Neural cell (in vitro differentiated cells): ENCODE data around the gene NFATC3. TPM values are rescaled to one million over a fixed set of nuclear protein-coding genes. Genes with fewer than 3 reads are reported as not detected.

Source experiments
- H2AFZ ChIP-seq: fragments of 200-600, 300-800 bp; sonication (generic), shearing (Covaris generic); 2 replicates; pipeline ENCODE4 v1.6.0; 2014; ENCODE audit warnings: low read depth, mild to moderate bottlenecking, antibody characterized with exemption, low read length, moderate library complexity
- H3F3A ChIP-seq: fragments of 200-600 bp; shearing (Covaris generic); 2 replicates; pipeline ENCODE4 v1.6.1; 2016; ENCODE audit warnings: mild to moderate bottlenecking, moderate library complexity, mixed read lengths, antibody characterized with exemption, low read length; ENCODE audit not compliant: insufficient read depth, poor library complexity, severe bottlenecking
- H3K27ac ChIP-seq: fragments of 200-600, 300-800 bp; sonication (generic), shearing (Covaris generic); 2 replicates; pipeline ENCODE4 v1.5.1; 2014; ENCODE audit warnings: mild to moderate bottlenecking, low read length, moderate library complexity
- H3K27me3 ChIP-seq: fragments of 300-800, 200-600 bp; sonication (generic), shearing (Covaris generic); 2 replicates; pipeline ENCODE4 v1.6.0; 2014; ENCODE audit warnings: mild to moderate bottlenecking, low read depth, low read length, moderate library complexity; ENCODE audit not compliant: insufficient read depth
- H3K36me3 ChIP-seq: fragments of 300-800, 200-600 bp; sonication (generic), shearing (Covaris generic); 2 replicates; pipeline ENCODE4 v1.5.1; 2014; ENCODE audit warnings: mild to moderate bottlenecking, antibody characterized with exemption, low read length, moderate library complexity; ENCODE audit not compliant: insufficient read depth
- H3K4me2 ChIP-seq: fragments of 300-800, 200-600 bp; sonication (generic), shearing (Covaris generic); 2 replicates; pipeline ENCODE4 v1.6.0; 2014; ENCODE audit warnings: mild to moderate bottlenecking, low read length
- H3K4me3 ChIP-seq: fragments of 300-800, 200-600 bp; sonication (generic), shearing (Covaris generic); 2 replicates; pipeline ENCODE4 v1.5.1; 2014; ENCODE audit warnings: mild to moderate bottlenecking, low read length, moderate library complexity
- H3K79me2 ChIP-seq: fragments of 200-600 bp; shearing (Covaris generic); replicated peaks from 2 replicates; pipeline ENCODE4 v1.6.0; 2014; ENCODE audit warnings: mild to moderate bottlenecking, low read length, moderate library complexity; ENCODE audit not compliant: insufficient read depth
- H3K9ac ChIP-seq: fragments of 300-800, 200-600 bp; sonication (generic), shearing (Covaris generic); 2 replicates; pipeline ENCODE4 v1.6.1; 2016; ENCODE audit warnings: mild to moderate bottlenecking, low read length, mixed read lengths
- H3K9me2 ChIP-seq: fragments of 200-600 bp; shearing (Covaris generic); 2 replicates; pipeline ENCODE4 v1.6.1; 2016; ENCODE audit warnings: mild to moderate bottlenecking, low read length, mixed read lengths; ENCODE audit not compliant: insufficient read depth
- H3K9me3 ChIP-seq: fragments of 200-600, 300-800 bp; sonication (generic), shearing (Covaris generic); 2 replicates; pipeline ENCODE4 v1.6.1; 2016; ENCODE audit warnings: mild to moderate bottlenecking, mixed run types, low read length, moderate library complexity, mixed read lengths
- H4K20me1 ChIP-seq: fragments of 200-600 bp; shearing (Covaris generic); 2 replicates; pipeline ENCODE4 v1.6.1; 2016; ENCODE audit warnings: mild to moderate bottlenecking, mixed run types; ENCODE audit not compliant: insufficient read depth
- CTCF ChIP-seq: fragments of 450-650 bp; IDR thresholded peaks from 2 replicates; pipeline ENCODE4 v1.5.1; 2014; ENCODE audit warnings: antibody characterized with exemption, mild to moderate bottlenecking, moderate library complexity; ENCODE audit not compliant: poor library complexity, severe bottlenecking
- EP300 ChIP-seq: fragments of 450-650 bp; conservative IDR thresholded peaks from 2 replicates; pipeline ENCODE4 v1.6.1; 2014; ENCODE audit warnings: antibody characterized with exemption, mild to moderate bottlenecking, moderate library complexity; ENCODE audit not compliant: poor library complexity, severe bottlenecking
- EZH2 ChIP-seq: fragments of 200-600, 300-800 bp; shearing (Covaris generic), sonication (generic); IDR thresholded peaks from 2 replicates; pipeline ENCODE4 v1.6.1; 2014; ENCODE audit warnings: antibody characterized with exemption, low read length, borderline replicate concordance, mild to moderate bottlenecking; ENCODE audit not compliant: insufficient read depth, poor library complexity, severe bottlenecking
- MXI1 ChIP-seq: fragments of 450-650 bp; conservative IDR thresholded peaks from 2 replicates; pipeline ENCODE4 v1.6.1; 2014; ENCODE audit warnings: antibody characterized with exemption, mild to moderate bottlenecking; ENCODE audit not compliant: poor library complexity, severe bottlenecking
- POLR2AphosphoS5 ChIP-seq: IDR thresholded peaks from 2 replicates; pipeline ENCODE4 v1.6.1; 2012
- RAD21 ChIP-seq: fragments of 450-650 bp; conservative IDR thresholded peaks from 2 replicates; pipeline ENCODE4 v1.6.1; 2014; ENCODE audit warnings: antibody characterized with exemption, mild to moderate bottlenecking, moderate library complexity
- REST ChIP-seq: IDR thresholded peaks from 2 replicates; pipeline ENCODE4 v1.6.1; 2012; ENCODE audit warnings: borderline replicate concordance
- SMC3 ChIP-seq: fragments of 450-650 bp; conservative IDR thresholded peaks from 2 replicates; pipeline ENCODE4 v1.6.1; 2014; ENCODE audit warnings: antibody characterized with exemption, mild to moderate bottlenecking, moderate library complexity; ENCODE audit not compliant: poor library complexity
- TAF1 ChIP-seq: IDR thresholded peaks from 2 replicates; pipeline ENCODE4 v1.6.1; 2012; ENCODE audit warnings: low read depth
- polyA plus RNA-seq: library from polyadenylated mRNA; depleted of rRNA; stranded (reverse); fragments of >200 nt; gene quantifications from 2 replicates; pipeline ENCODE4 v1.2.3, GENCODE V29; 2014

The NFATC3 gene
- polyA plus RNA-seq, 1 donor from 2014 or later = 6.2 TPM

- Histone ChIP-seq H3K4me3 (no peak overlapping the region), H4K20me1 (no peaks in the 10 kb centered on the region), H3K79me2 (peaks cover 77% of the 10 kb centered on the region), H3K9me3 (no peaks in the 10 kb centered on the region), H3F3A (no peaks in the 10 kb centered on the region), H3K27ac (no peak overlapping the region), H3K9me2 (no peaks in the 10 kb centered on the region), H2AFZ (no peak overlapping the region), H3K36me3 (no peaks in the 10 kb centered on the region), H3K4me2 (no peak overlapping the region), H3K27me3 (no peaks in the 10 kb centered on the region), H3K9ac (no peak overlapping the region)
- TF ChIP-seq REST = no peak
- peak; percentile 14 for TF ChIP-seq RAD21
- peak; percentile 30 for TF ChIP-seq CTCF
- TF ChIP-seq POLR2AphosphoS5 = no peak
Observed at GRCh38 chr16:68093816-68094613, 8.8 kb downstream of the NFATC3 start.

GRCh38 chr16:68094614-68094934 lies 9.4 kb downstream of the NFATC3 start:
- no peak for TF ChIP-seq EZH2
- no peak for TF ChIP-seq MXI1
- TF ChIP-seq RAD21 = no peak
- TF ChIP-seq SMC3 = no peak
- TF ChIP-seq POLR2AphosphoS5 = no peak
- no peak for TF ChIP-seq EP300
- no peak for TF ChIP-seq CTCF
- no peak for TF ChIP-seq TAF1
- TF ChIP-seq REST = no peak
- Histone ChIP-seq H2AFZ (no peak overlapping the region), H3K9me2 (no peaks in the 10 kb centered on the region), H3K9ac (no peak overlapping the region), H3F3A (no peaks in the 10 kb centered on the region), H3K27me3 (no peaks in the 10 kb centered on the region), H3K36me3 (no peaks in the 10 kb centered on the region), H3K4me3 (no peak overlapping the region), H4K20me1 (no peaks in the 10 kb centered on the region), H3K9me3 (no peaks in the 10 kb centered on the region), H3K27ac (no peak overlapping the region), H3K4me2 (no peak overlapping the region), H3K79me2 (peaks cover 72% of the 10 kb centered on the region)
